Hematopoietic multipotent progenitor cell treated with erythropoietin and hydrocortisone succinate and interleukin-3 and kit ligand, for 17 days (in vitro differentiated cells): Measurements from ENCODE around the gene RTCA.
"Not testable (repeated sequence)": the region's sequence is repeated elsewhere in the genome, so short reads cannot be mapped to it uniquely, and the experiment has no call there.

ENCODE experiments used
- DNase-seq: peaks from one replicate; pipeline ENCODE4 v3.0.0-alpha.2; 2015; ENCODE audit warnings: low spot score

The RTCA gene

DNA sequence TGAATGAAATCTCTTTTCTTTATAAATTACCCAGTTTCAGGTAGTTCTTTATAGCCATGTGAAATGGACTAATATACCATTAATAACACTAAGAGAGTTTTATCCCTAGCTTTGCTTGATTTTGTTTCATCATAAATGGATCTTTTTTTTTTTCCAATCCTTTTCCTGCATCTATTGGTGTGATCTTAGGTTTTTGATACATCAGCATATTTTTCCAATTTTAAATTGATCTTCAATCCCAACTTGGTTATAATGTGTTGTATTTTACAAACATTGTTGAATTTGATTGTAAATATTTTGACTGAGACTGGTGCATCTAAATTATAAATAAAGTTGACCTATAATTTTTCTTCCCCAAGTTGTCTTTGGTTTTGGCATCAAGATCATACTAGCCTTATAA, 4.3 kb upstream of the RTCA start:
- no peak for DNase-seq

GRCh38 chr1:100264081-100264480, 1.9 kb upstream of the RTCA start:
- DNase-seq, result not testable (repeated sequence)

DNA sequence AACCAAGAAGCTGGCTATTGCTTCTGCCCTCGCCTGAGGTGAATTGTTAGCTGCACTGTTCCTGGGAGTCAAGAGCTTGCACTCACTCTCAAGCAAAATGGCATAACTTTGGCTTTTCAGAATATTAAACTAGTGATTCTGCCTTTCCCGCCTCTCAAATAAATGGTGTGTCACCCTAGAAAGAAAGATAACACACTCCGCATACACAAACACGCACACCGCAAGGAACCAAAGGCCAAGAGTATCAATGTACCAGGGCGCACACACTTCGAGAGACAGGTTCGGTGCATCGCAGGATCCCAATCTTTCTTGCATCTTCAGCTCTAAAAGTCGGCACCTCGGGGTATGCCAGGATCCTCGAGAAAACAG, 470 bp upstream of the RTCA start:
- peak; percentile 80 for DNase-seq

- peak; percentile 52 for DNase-seq
Observed at GRCh38 chr1:100266741-100267140, 725 bp downstream of the RTCA start.

DNA sequence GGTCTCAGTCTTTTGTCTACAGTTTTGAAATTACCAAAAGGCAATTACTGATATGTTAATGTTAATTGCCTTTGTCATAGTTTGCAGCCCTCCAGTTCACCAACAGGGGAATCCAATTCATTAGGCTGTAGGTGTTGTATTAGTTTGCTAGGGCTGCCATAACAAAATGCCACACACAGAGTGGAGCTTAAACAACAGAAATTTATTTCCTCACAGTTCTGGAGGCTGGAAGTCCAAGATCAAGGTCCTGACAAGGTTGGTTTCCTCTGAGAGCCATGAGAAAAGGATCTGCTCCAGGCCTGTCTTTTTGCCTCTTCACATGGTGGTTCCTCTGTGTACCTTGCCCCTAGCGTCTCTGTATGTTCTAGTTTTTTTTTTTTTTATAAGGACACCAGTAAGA, 1.3 kb downstream of the RTCA start:
- no peak for DNase-seq

GRCh38 chr1:100268202-100268601, 2.2 kb downstream of the RTCA start:
- DNase-seq, result no peak

DNA sequence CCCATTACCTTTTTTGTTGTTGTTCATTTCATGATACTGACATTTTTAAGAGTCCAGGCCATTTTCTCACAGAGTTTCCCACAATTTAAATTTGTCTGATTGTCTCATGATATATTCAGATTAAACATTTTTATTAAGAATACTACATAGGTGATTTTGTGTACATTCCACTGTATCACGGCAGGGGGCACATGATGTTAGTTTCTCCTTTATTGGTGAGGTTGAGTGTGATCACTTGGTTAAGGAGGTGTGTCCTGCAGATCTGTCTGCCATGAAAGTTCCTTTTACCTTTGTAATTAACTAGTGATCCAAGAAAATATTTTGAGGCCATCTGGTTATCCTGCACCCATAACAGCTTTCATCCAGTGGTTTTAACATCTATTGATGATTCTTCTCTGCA, 11.8 kb downstream of the RTCA start:
- peak; percentile 58 for DNase-seq

GRCh38 chr1:100279358-100279923, 13.4 kb downstream of the RTCA start:
- DNase-seq, result no peak

- no peak for DNase-seq
Observed at GRCh38 chr1:100279954-100280682, 14.1 kb downstream of the RTCA start.

- DNase-seq, result no peak
Observed at GRCh38 chr1:100284591-100284990, 18.6 kb downstream of the RTCA start.

GRCh38 chr1:100287162-100287561, 21.1 kb downstream of the RTCA start:
- DNase-seq, result no peak

DNA sequence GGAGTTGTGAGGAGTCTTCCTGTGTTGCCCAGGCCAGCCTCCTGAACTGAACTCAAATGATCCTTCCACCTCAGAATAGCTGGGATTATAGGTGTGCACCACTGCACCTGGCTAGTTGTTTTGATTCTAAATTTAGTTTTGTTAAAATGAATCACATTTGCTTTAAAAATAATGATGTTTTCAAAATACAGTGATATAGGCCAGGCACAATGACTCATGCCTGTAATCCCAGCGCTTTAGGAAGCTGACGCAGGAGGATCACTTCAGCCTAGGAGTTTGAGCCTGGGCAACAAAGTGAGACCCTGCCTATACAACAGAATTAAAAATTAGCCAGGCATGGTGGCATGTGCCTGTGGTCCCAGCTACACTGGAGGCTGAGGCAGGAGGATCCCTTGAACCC, 24.3 kb downstream of the RTCA start:
- no peak for DNase-seq

- DNase-seq, result no peak
Observed at GRCh38 chr1:100292711-100293110, 26.7 kb downstream of the RTCA start.

DNA sequence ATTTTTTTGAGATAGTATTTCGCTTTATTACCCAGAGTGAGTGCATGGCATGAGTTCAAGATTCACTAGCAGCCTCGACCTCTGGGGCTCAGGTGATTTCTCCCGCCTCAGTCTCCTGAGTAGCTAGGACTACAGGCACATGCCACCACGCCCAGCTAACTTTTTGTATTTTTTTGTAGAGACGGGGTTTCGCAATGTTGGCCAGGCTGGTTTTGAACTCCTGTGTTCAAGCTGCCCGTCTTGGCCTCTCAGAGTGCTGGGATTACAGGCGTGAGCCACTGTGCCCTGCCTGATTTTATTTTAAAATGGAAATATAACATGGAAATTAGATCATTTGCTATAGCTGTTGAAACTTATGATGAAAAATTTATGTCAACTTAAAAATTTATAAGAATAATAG, 30.1 kb downstream of the RTCA start:
- no peak for DNase-seq

GRCh38 chr1:100296997-100297396, 31.0 kb downstream of the RTCA start:
- DNase-seq, result not testable (repeated sequence)

DNA sequence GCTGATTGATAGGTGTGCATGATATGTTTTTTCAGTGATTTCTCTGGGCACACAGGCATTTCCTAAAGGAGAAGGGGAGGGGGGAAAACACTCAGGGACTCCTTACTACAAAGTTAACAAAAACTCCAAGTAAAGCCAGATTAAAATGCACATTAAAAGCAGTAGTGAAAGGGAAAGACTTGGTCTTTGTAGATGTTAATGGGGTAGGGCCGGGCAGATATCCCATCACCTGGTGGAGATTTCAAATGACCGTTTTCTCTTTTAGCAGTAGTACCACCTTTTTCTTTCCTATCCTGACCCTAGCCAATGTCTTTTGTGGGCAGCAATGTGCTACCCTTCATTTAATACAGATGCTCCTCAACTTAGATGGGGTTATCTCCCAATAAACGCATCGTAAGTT, 32.5 kb downstream of the RTCA start:
- no peak for DNase-seq

- DNase-seq, result no peak
Observed at GRCh38 chr1:100299521-100300222, 33.7 kb downstream of the RTCA start.

DNA sequence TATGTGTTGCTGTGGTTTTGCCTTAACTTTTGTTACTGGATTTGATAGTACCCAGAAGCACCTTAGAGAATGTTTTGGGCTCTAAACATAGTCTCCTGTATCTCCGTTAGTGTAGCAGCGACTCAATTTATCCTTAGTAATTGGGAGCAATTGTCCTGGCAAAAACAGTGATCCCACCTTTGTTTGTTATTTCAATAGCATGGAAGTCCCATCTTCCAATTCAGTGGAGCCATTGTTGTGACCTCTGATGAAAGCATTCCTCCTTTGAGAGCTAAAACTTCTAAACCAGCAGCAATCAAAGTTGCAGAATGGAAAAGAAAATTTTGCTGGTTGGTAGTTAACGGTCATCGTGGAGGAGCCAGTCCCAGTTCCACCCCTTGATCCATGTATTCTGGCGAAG, 34.7 kb downstream of the RTCA start:
- no peak for DNase-seq

- no peak for DNase-seq
Observed at GRCh38 chr1:100302739-100303138, 36.7 kb downstream of the RTCA start.

GRCh38 chr1:100304227-100304626, 38.2 kb downstream of the RTCA start:
- no peak for DNase-seq

GRCh38 chr1:100304921-100305320, 38.9 kb downstream of the RTCA start:
- DNase-seq, result no peak

DNA sequence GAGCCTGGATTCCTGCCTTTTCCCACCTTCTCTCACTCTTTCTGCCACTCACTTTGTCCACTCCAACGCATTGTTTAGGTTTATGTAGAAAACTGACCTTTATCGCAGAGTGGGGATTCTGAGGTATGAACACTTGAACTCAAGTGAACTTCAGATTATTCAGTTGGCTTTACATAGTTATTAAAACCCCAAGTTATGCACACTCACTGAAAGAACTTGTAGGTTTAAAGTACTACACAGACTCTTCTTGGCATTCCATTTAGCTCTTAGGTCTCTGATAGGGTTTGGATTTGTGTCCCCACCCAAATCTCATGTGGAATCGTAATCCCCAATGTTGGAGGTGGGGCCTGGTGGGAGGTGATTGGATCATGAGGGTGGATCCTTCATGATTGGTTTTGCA, 39.9 kb downstream of the RTCA start:
- DNase-seq, result no peak

GRCh38 chr1:100306735-100307313, 40.8 kb downstream of the RTCA start:
- no peak for DNase-seq
